Stimulated activated naive CD8-positive, alpha-beta T cell treated with anti-CD3 and anti-CD28 coated beads, Interleukin-15, Interleukin-2, amounts not matched to agents 100 ng/mL and 50 ng/mL, for 24 hours (primary cell): ENCODE measurements around the gene ADAMTS2.

ENCODE experiments used
- H3K27ac Mint-ChIP-seq: one replicate; pipeline ENCODE4 v1.8.0; 2021; ENCODE audit warnings: mild to moderate bottlenecking, mixed read lengths
- H3K27me3 Mint-ChIP-seq: one replicate; pipeline ENCODE4 v1.8.0; 2021; ENCODE audit warnings: mixed read lengths
- H3K36me3 Mint-ChIP-seq: one replicate; pipeline ENCODE4 v1.8.0; 2021; ENCODE audit warnings: low read depth, mixed read lengths
- H3K4me1 Mint-ChIP-seq: one replicate; pipeline ENCODE4 v1.8.0; 2021; ENCODE audit warnings: low read depth, mixed read lengths
- H3K4me3 Mint-ChIP-seq: one replicate; pipeline ENCODE4 v1.8.0; 2021; ENCODE audit warnings: mild to moderate bottlenecking, mixed read lengths
- H3K9me3 Mint-ChIP-seq: one replicate; pipeline ENCODE4 v1.8.0; 2021; ENCODE audit warnings: mixed read lengths

ADAMTS2 gene

DNA sequence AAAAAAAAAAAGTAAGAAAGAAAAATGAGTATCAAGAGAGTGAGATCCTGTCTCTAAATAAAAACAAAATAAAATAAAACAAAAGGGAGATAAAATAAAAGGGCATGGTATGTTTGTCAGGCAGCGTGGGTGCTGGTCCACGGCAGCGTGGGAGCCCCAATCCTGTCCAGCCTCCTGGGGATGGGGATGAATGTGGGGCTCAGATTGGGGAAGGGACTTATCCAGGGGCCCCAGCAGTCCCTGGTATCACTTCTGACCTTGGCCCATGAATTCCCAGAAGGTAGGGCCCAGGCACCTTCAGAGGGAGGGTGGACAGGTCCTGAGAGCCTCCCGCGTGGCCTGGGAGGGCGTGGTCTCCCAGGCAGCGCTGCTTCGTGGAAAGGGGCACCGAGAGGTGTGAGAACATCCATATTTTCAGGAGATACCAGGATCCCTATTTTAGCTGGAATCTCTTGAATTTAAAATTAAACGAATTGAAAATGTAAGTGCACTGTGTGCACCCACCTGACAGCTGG is 213.9 kb downstream of the ADAMTS2 start:
- no peaks in the 10 kb centered on the region for H3K9me3 Mint-ChIP-seq
- H3K36me3 Mint-ChIP-seq = no peaks in the 10 kb centered on the region
- no peaks in the 10 kb centered on the region for H3K4me1 Mint-ChIP-seq
- H3K27ac Mint-ChIP-seq = no peak overlapping the region
- no peaks in the 10 kb centered on the region for H3K27me3 Mint-ChIP-seq
- no peak overlapping the region for H3K4me3 Mint-ChIP-seq

DNA sequence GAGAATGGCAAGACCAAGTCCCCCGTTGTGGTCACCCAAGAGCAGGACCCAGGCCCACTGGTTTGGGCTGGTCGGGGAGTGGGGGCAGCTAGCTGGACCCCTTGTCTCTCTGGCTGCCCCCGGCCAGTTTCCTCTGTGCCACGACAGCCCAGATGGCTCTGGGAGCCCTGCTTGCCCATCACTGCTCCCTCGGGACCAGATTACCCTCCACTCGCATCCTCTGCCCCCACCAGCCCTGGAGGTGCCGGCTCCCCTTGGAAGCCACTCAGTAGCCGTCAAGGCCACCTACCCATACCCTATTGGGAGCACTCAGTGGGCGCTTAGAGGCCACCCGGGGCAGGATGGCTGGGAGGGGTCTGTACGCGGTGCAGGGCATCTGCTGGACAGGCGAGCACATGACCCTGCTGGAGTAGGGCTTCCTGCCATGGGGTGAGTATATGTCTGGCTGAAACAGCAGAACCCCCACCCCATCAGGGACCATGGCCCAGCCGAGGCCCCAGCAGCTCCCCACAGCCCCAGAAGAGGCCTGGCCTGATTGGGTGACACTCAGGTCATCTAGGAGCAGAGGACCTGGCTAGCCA is 215.1 kb downstream of the ADAMTS2 start:
- Mint-ChIP-seq H3K27ac (no peak overlapping the region), H3K4me1 (no peaks in the 10 kb centered on the region), H3K36me3 (no peaks in the 10 kb centered on the region), H3K4me3 (no peak overlapping the region), H3K9me3 (no peaks in the 10 kb centered on the region), H3K27me3 (no peaks in the 10 kb centered on the region)

DNA sequence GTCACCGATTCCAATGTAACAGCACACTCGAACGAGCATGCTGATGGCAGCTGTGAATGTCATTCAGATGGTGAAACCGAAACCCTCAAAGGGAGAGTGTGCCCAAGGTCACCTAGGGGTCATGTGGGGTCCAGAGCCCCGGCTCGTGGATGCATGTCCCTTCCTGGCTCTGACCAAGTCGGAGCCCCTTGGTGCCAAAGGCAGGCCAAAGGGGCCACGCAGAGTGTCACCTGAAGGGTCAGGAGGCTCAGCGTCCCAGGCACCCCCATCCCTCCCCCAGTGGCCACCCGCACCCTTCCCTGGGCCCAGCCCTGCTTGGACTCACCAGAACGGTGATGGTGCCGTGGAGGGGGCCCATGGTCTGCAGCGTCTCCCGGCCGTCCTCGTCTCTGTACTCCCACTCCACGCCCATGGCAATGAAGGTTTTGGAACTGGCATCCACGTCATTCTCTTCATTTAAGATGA is 215.6 kb downstream of the ADAMTS2 start:
- no peaks in the 10 kb centered on the region for H3K27me3 Mint-ChIP-seq
- no peaks in the 10 kb centered on the region for H3K9me3 Mint-ChIP-seq
- no peak overlapping the region for H3K27ac Mint-ChIP-seq

DNA sequence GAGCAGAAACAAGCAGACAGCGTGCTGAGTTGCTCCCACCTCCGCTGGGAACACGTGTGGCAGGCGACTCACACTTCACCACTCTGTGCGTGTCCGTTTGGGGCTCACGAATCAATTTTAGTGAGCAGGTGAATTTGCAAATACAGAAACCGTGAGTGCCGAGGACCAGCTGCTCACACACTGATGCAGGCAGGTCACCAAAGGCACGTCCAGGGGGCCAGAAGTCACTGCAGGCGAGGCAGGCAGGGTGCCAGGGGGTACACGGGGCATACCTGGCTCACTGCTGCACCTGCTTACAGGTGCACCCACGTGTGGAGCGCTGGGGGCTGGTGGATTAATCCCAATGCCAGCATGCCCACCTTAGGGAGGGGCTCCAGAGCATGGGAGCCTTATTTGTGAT is 216.3 kb downstream of the ADAMTS2 start:
- Mint-ChIP-seq H3K27me3 (no peaks in the 10 kb centered on the region), H3K36me3 (no peaks in the 10 kb centered on the region), H3K4me3 (no peak overlapping the region), H3K27ac (no peak overlapping the region), H3K9me3 (no peaks in the 10 kb centered on the region), H3K4me1 (no peaks in the 10 kb centered on the region)

More for the DNA sequence above, 215.6 kb downstream of the ADAMTS2 start:
- Mint-ChIP-seq H3K4me3 (no peak overlapping the region), H3K36me3 (no peaks in the 10 kb centered on the region), H3K4me1 (no peaks in the 10 kb centered on the region)

DNA sequence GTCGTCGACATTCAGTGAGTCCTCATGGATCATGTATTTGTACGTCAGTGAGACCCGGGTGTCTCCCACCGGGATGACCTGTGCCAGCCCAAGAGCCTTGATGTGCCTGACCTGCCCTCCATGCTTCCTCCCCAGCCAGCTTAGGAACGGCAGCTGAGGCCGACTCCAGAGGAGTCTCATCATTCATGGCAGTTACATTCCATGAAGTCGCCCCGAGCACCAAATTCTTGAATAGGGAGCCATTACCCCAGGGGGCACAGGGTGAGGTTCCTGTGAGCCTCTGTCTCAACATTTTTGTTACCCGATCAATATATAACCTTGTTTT is 217.3 kb downstream of the ADAMTS2 start:
- H3K4me1 Mint-ChIP-seq = no peaks in the 10 kb centered on the region
- no peaks in the 10 kb centered on the region for H3K9me3 Mint-ChIP-seq
- no peaks in the 10 kb centered on the region for H3K27me3 Mint-ChIP-seq
- H3K27ac Mint-ChIP-seq = no peak overlapping the region
- H3K36me3 Mint-ChIP-seq = no peaks in the 10 kb centered on the region
- H3K4me3 Mint-ChIP-seq = no peak overlapping the region

DNA sequence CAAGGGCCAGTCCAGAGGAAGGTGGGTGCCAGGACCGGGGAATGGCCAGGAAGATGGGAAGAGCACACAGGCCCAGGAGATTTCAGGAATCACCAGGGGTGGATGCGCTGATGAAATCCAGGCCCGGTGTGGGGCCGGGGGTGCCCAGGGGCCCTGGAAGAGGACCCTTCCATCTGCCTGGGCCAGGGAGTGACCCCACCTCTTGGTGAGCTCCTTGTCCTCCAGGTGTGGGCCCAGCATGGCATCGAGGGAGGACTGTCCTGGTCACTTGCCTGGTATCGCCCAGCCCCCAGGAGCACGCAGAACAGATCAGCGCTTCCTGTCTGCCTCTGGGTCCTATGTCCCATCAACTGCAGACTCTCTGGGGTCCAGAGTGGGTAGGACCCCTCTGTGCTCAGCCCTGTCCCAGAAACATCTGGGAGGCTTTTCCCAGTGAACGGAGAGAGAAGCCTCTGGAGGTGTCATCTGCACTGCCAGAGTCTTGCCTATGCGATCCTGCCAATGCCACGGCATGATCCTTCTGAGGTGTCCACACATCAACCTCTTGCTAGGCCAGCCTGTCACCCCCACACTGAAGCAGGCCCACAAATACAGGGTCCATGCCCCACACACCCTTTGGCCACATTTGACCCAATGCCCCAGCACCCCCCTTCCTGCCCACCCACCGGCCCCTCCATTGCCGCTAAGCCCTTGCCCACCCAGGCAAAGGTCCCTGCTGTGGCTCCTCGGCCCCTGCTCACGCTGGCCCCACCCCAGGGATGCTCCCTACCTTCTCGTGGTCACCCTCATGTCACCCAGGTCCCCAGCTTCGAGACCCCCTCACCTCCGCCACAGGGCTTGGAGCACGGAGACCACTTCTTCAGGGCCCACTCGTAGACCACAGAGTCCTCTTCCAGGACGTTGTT is 217.9 kb downstream of the ADAMTS2 start:
- no peaks in the 10 kb centered on the region for H3K9me3 Mint-ChIP-seq
- no peak overlapping the region for H3K4me3 Mint-ChIP-seq
- no peaks in the 10 kb centered on the region for H3K36me3 Mint-ChIP-seq
- H3K27ac Mint-ChIP-seq = no peak overlapping the region
- no peaks in the 10 kb centered on the region for H3K4me1 Mint-ChIP-seq
- H3K27me3 Mint-ChIP-seq = no peaks in the 10 kb centered on the region

DNA sequence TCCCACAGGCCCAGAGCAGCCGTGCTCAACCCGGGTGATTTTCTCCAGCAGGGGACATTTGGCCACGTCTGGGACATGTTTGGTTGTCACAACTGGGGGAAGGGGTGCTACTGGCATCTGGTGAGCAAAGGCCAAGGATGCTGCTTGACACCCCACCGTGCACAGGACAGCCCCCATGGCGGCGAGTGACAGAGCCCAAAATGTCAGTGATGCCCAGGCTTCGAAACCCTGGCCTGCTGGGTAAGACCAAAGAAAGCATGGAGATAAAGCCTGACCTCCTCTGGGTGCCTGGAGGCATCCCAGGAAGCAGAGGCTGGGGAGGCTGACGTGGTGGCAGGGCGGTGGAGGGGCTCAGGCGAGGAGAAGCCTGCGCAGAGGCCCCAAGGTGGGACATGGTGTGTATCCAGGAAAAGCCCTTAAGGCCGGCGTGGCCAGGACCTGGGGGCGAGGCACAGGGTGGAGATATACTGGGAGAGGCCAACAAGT is 218.7 kb downstream of the ADAMTS2 start:
- Mint-ChIP-seq H3K27ac (no peak overlapping the region), H3K36me3 (no peaks in the 10 kb centered on the region), H3K4me1 (no peaks in the 10 kb centered on the region), H3K9me3 (no peaks in the 10 kb centered on the region), H3K27me3 (no peaks in the 10 kb centered on the region), H3K4me3 (no peak overlapping the region)

DNA sequence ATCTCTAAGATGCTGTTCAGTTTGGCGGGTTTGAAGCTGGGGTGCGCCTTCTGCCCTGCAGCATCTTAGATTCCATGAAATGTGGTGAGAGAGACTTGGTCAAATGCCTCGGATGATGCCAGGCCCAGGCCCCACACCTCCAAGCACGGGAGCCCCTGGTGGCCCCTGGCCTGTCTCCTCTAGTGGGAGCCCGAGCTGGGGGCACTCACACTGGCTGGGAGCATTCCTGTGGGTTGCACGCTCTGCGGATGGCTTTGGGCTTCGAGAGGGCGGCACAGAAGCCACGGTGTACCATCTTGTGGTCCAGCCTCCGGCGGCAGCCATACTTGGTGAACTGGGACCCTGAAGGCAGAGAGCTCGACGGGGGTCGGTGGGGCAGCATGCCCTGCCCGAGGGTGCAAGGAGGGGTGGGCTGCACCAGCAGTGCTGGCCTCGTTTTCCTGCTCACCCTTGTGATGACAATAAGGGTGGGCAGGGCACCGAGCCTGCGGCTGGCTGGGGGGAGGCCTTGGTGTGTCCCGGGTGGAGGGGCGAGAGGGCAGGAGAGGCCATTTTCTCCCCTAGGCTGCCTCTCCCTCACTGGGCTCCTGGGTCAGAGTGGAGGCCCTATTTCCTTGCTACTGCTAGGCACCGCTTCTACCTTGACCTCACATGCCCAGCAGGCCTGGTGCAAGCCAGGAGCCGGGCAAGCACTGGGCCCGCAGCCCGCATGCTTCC is 219.3 kb downstream of the ADAMTS2 start:
- Mint-ChIP-seq H3K27me3 (no peaks in the 10 kb centered on the region), H3K4me3 (no peak overlapping the region), H3K27ac (no peak overlapping the region), H3K36me3 (no peaks in the 10 kb centered on the region), H3K4me1 (no peaks in the 10 kb centered on the region), H3K9me3 (no peaks in the 10 kb centered on the region)

DNA sequence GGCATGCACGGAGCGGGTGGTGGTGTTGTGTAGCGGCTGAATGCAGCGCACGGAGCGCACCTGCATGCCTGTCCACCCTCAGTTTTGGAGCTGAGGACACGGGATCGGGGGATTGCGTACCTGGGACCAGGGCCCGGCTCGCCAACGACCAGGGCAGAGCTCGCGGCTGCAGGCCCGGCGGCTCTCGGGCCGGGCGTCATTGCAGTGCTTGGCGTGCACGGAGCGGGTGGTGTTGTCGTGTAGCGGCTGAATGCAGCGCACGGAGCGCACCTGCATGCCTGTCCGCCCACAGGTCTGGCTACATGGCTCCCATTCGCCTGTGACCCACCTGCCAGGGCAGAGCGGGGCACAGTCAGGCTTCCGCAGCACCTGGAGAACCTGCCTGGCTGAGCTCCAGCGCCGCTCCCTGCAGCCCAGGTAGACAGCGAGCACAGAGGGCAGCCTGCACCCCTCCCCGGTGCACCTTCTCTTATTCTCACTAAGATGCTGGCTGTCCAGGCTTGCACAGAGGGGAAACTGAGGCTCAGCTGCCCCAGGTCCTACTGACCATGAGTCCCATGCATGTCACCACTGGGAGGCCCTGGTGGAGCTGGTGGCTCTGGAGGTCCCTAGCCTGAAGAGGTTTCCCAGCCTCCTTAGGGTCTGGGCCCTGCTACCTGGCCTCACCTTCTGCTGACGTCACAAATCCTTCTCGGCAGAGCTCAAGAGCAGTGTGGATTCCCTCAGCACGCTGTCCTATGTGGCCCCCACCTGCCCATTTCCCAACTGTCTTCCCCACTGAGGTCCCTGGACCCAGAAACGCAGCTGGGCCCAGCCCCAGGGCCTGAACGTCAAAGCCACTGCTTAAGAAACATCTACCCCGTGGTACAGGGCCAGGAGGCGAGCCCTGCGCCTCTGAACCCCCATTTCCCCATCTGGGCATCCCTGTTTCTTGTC is 220.1 kb downstream of the ADAMTS2 start:
- Mint-ChIP-seq H3K4me3 (no peak overlapping the region), H3K4me1 (no peaks in the 10 kb centered on the region), H3K9me3 (peaks cover 2% of the 10 kb centered on the region), H3K36me3 (no peaks in the 10 kb centered on the region), H3K27ac (no peak overlapping the region), H3K27me3 (no peaks in the 10 kb centered on the region)

DNA sequence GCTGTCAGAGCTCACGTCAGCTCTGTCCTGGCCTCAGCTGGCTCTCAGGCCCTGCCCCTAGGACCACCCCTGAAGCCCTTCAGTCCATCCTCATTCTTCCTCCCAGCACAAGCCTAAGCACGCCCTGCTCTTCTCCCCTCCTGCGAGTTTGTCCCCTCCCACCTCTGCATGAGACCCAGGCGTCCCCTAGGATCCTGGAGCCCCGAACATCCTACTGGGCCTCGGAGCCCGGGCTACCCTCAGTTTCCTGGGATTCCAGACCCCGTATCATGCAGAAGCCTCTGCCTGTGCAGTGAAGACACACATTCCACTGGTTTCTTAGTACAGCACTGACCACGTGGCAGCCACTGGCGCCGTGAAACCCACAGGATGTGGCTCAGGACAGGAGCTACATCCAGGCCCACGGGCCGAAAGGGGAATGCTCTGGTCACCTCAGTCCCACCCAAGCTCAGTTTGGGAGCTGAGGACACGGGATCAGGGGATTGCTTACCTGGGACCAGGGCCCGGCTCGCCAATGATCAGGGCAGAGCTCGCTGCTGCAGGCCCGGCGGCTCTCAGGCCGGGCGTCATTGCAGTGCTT is 220.9 kb downstream of the ADAMTS2 start:
- H3K4me1 Mint-ChIP-seq = no peaks in the 10 kb centered on the region
- no peak overlapping the region for H3K4me3 Mint-ChIP-seq

DNA sequence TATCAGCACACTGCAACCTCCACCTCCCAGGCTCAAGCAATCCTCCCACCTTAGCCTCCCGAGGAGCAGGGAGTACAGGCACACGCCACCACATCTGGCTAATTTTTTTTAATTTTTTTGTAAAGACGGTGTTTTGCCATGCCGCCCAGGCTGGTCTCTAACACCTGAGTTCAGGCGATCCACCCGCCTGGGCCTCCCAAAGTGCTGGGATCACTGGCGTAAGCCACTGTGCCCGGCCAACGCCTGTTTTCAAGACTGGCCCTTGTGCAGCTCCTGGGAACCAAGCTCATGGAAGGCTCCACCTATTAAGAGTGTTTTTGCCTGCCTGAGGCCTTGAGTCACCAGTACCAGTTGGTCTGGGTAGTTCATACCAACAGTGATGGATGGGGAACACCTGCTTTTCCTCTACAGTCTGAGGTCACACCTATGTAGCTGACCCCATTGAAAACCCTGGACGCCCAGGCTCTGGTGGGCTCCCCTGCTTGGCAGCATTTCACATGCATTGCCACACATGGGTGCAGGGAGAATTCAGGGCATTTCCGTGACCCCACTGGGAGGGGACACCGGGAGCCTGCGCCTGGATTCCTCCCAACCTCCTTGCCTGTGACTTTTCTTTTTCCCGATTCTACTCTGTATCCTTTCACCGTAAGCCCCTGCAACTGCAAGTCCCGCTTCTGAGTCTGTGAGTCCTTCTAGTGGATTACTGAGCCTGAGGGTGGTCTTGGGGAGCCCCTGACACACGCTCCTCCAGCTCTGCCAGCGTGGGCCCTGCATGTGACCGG is 221.6 kb downstream of the ADAMTS2 start:
- Mint-ChIP-seq H3K36me3 (no peaks in the 10 kb centered on the region), H3K27me3 (no peaks in the 10 kb centered on the region), H3K4me3 (no peak overlapping the region), H3K27ac (no peak overlapping the region), H3K9me3 (peaks cover 6% of the 10 kb centered on the region), H3K4me1 (no peaks in the 10 kb centered on the region)

More for the DNA sequence above, 220.9 kb downstream of the ADAMTS2 start:
- Mint-ChIP-seq H3K27me3 (no peaks in the 10 kb centered on the region), H3K27ac (no peak overlapping the region), H3K9me3 (peaks cover 6% of the 10 kb centered on the region), H3K36me3 (no peaks in the 10 kb centered on the region)

DNA sequence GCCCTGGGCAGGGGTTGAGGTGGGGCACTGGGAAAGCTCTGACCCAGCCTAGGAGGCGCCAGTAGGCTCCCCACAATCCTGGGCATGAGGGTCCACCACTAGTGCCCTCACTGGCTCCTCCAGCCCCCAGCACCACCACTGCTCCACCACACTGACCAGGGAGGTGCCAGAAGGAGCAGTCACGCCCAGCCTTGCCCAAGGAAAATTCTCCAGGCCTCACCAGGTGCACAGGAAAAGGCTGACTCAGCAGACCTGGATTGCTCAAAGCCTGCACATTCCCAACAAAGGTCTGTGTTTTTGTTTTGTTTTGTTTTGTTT is 222.2 kb downstream of the ADAMTS2 start:
- H3K36me3 Mint-ChIP-seq = no peaks in the 10 kb centered on the region
- H3K4me3 Mint-ChIP-seq = no peak overlapping the region
- H3K27ac Mint-ChIP-seq = no peak overlapping the region
- H3K9me3 Mint-ChIP-seq = peaks cover 6% of the 10 kb centered on the region
- no peaks in the 10 kb centered on the region for H3K27me3 Mint-ChIP-seq
- H3K4me1 Mint-ChIP-seq = no peaks in the 10 kb centered on the region

DNA sequence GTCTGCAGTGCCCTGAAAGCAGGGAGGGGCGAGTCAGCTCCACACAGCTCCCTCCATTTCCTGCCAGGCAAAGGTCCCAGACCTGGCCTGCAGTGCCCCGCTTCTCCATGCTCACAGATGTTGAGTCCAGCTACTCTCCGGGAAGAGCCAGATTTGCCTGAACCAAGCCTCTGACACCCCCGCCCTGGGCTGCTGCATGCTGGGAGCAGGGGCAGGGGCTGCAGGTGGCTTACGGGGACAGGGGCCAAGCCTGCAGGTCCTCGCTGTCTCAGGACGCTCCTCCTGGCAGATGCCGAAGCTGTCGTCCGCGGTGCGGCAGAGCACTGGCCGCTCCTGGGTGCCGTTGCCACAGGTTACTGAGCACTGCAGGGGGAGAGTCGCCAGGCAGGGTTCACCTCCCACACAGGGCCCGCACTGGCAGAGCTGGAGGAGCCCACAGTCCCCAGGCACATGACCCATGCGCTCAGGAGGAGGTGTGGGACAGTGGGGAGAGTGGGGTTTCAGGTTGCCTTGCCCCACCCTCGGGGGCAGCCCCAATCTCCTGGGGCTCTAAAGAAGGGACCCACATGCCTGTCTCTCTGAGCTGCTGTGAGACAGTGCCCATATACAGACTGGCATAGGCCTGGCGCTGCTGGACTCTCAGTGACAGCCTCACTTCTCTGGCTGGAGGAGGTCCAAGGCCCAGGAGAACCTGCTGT is 222.7 kb downstream of the ADAMTS2 start:
- Mint-ChIP-seq H3K27me3 (no peaks in the 10 kb centered on the region), H3K4me1 (no peaks in the 10 kb centered on the region), H3K36me3 (no peaks in the 10 kb centered on the region), H3K27ac (no peak overlapping the region), H3K9me3 (peaks cover 6% of the 10 kb centered on the region), H3K4me3 (no peak overlapping the region)
